HG03280 (cell line): ENCODE data around the gene GPR183.

ENCODE experiments used
- ATAC-seq: cut with Tn5 transposase; IDR thresholded peaks from one replicate; pipeline ENCODE4 v1.9.1; 2021; ENCODE audit warnings: mild to moderate bottlenecking, moderate library complexity; ENCODE audit not compliant: unreplicated experiment

The GPR183 gene

DNA sequence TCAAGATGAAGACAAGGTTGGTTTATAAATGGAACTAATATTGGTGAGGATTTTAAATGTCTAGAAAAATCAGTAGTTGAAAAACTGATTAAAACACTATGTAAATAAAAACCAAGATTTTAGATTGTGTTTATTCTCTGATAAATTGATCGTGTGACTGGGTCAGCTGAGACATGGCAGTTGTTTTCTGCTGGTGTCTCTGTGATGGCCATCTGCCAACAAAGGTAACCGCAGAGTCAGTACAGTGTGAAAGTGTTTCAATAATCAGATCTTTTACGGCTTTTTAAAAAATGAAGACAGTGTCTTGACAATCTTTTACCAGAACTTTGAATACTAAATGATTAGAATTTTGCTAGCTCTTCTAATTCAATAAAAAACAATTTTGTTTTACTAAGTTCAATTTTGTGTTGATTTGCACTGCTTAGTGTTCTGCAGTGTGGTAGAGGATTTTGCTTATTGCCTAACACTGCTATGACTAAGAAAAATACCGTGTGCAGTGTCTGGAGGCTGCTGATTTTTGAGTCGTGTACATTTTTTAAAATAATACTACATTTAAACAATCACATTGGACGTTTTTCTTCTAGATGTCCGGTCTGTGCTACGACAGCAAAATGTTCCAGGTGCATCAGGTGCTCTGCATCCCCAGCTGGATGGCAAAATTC is 32.7 kb upstream of the GPR183 start:
- ATAC-seq, result no peak

DNA sequence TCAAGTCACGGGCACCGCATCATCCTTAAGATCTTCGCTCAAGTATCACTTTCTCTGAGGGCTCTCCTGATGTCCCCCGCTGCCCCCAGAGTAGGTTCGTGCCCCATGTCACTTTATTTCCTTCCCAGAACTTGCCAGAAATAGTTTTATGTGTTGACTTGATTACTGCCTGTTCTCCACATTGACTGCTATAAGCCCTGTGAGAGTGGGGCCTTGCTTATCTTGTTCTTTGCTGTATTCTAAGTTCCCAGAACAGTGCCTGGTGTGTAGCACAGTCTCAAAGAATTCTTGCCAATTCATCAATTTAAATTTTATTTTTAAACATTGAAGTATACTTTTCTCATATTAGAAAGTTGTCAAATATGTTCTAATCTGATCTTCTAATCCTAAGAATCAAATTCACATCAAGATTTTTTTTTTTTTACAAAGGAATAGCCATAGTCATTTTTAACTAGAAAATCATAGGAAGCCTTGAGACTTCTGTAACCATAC is 32.1 kb upstream of the GPR183 start:
- ATAC-seq, result no peak

DNA sequence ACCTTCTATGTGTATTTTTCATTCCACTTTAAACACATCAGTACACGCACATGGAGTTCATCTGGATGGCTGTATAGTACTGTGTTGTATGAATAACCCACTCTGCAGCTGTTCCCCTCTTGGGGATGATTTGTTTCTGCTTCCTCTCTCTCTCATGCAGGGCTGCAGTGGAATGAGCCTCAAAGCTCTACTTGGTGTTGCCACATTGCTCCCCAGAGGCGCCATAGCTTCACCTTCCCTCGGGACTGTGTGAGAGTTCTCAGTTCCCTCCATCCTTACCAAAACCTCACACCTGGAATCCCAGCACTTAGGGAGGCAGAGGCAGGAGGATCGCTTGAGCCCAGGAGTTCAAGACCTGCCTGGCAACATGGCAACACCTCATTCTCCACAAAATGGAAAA is 28.4 kb upstream of the GPR183 start:
- no peak for ATAC-seq

DNA sequence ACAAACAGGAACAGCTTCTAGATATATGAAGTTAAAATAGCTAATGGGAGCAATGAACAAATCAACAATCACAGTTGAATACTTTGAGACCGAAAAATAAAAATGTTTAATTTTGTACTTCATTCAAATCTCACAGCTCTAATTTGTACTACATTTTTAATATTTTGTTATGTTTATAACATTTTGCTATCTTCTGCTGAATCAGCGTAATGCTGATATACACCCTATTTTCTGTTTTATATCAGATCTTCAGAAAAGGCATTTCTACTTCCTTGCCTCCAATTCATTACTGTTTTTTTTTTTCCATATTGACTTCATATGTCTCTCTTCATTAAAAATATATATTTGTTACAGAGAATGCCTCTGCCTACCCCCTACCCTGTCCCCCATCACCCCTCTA is 27.9 kb upstream of the GPR183 start:
- no peak for ATAC-seq

DNA sequence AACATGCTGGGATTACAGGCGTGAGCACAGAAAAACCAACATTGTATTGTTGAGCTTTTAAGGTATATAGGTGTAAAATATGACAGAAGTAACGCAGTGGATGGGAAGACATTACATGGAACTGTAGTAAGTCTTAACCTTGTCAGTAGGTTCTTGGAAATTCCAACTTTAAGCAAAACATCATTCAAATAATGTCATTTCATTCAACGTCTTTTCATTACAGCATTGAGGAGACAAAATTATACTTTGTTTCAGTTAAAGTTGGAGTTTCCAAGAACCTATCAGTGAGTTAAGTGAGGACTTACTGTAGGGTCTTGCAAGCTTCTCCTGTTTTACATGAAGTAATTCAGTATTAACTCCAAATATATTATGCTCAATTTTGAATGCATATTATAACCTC is 27.0 kb upstream of the GPR183 start:
- no peak for ATAC-seq

DNA sequence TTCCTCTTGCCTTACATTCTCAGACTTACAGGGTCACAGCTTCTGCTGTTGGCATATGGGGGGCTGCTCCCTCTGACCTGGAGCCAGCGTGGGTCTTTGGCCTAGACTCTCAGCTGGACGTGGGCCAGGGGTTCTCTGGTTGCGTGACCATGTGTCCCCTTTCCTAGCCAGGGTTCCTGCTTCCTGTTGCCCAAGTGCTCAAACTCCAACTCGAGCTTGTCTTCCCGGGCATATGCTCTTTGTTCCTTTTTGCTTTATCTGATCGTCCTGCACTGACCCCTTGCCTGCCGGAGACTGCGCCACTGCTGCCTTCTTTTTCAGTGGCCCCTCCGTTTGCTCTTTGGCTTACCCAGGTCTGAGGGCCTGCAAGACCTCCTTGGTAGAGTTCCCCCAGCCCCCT is 25.3 kb upstream of the GPR183 start:
- no peak for ATAC-seq

DNA sequence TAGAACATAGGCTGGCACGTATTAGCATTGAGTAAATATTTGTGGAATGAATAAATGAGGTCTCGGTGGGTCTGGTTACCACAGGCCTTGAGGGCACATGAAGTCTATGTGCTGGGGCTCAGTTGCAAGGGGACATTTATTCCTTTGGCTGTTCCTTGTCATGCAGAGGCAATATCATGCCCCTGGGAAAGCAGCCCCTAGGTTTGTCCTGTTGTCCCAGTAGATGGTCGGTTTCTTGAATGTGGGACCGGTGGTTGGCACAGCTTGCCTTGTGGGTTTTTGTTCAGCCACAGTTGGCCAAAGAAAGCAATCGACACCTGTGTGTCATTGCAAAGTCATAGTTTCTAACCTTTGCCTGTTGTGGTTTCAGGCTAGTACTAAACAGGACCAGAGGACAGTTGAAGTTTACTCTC is 24.7 kb upstream of the GPR183 start:
- peak; percentile 86 for ATAC-seq

DNA sequence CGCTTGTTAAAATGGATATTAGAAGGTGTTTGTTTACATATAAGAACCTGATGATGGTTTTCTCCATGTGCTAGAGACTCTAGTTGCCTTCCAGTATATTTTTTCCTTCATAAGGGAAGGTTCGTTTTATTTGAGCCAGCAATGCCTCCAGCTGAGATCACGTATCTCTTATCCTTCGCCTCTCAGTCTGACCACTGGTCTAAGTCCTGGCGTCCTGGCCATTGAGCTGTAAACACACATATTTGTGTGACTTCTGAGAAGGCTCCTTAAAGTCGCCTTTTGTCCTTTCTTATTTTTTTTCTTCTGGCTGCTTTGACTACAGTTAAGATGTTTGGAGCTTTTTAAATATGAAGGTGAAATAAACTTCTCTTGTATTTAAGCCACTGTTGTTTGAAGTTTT is 23.7 kb upstream of the GPR183 start:
- ATAC-seq, result no peak

DNA sequence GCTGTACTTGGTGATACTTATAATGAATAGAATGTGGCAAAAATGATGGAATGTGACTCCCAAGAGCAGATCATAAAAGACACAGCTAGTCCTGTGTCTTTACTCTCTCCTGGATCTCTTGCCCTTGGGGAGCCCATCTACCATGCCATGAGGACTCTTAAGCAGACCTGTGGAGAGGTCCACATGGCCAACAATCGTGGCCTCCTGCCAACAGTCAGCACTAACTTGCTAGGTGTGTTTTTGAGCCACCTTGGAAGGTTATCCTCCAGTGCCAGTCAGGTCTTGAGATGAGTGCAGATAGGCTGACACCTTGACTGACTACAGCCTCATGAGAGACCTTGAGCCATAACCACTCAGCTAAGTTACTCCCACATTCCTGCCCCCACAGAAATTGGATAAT is 22.3 kb upstream of the GPR183 start:
- ATAC-seq, result no peak

DNA sequence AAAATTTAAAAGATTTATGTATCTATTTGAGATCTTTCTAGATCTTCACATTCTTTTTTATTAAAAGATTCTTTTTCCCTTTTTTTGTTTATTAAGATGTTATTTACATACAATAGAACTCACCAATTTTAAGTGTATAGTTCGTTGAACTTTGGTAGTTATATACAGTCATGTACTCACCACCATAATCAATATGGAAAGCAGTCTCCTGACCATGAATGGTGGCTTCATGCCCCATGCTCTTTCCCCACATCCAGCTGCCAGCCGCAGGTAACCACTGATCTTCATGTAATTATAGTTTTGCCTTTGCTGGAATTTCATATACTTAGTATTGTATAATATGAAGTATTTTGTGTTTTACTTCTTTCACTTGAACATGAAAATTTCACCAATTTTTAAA is 20.6 kb upstream of the GPR183 start:
- no peak for ATAC-seq

DNA sequence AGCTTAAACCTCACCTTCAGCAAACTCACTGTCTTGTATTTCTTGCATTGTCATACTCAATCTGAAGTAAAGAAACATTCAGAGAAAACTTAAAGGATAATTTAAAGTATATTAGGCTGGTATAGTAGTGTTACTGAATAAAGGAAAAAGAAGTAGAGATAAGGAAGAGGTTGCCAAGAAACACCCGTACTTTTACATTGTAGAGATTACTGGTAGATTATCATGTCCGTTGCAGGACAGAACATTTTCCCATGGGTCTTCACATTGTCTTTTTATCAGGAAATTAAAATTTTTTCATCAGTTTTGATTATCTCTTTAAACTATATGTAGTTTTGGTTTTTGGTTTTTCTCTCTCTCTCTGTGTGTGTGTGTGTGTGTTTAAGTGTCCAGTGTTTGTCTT is 19.9 kb upstream of the GPR183 start:
- no peak for ATAC-seq

DNA sequence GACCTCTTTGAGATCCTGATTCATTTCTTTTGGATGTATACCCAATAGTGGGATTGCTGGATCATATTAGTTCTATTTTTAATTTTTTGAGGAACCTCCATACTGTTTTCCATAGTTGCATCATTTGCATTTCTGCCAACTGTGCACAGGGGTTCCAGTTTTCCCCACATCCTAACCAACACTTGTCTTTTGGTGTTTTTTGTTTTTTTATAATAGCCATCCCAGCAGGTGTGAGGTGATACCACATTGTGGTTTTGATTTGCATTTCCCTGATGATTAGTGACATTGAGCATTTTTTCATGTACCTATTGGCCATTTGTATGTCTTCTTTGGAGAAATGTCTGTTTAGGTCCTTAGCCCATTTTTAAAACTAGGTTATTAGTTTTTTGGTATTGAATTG is 18.8 kb upstream of the GPR183 start:
- no peak for ATAC-seq

DNA sequence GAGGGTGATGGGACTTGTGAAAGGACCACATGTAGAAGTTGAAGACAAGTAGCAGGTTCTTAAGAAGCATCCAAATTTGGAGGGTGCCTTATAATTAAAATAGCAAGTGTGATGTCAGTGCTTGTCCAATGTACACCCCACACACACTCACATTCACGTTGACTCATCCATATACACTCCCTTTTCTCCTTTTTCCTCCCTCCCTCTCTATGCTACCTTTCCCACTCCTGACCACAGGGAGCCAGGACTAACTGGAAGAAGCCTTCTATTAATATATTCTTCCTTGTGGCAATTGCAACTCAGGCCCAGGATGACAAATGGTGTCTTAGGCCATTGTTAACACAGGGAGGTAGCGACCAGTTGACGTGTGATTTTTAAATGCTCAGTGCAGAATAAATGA is 16.3 kb upstream of the GPR183 start:
- no peak for ATAC-seq

DNA sequence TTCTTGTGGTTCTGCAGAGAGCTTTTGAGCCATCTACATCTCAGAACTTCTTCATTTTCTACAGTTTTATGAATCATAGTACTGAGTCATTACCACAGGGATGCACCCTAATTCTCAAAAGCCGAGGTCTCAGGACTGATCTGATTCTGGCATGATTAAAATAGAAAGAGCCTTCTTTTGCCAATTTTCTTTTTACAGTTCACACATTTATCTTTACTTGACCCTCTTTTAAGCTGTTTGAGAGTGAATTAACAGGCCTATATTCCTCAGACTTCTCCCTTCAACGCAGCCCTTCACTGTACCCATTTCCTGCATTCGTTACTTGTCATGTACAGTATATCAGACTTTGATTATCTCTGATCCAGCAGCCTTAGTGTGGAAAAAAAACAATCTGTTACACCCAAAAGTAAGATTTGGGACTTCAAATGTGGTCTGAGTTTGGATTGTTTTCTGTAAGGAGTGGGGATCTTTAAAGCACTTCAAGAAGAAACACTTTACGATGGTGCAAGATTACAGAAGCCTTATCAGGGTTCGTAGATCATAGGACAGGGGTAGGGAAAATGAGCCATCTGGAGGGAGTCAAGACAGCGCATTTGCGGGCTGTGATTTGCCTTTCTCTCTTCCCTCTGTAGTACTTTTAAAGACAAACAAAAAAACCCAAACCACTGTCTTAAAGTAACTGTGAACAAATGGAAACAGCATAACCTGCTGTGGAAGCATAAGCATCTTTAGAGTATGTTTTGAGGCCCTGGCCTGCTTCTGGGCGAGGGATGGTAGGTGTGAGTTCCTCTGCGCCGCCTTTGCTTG is 15.3 kb upstream of the GPR183 start:
- ATAC-seq, result peak; percentile 77

DNA sequence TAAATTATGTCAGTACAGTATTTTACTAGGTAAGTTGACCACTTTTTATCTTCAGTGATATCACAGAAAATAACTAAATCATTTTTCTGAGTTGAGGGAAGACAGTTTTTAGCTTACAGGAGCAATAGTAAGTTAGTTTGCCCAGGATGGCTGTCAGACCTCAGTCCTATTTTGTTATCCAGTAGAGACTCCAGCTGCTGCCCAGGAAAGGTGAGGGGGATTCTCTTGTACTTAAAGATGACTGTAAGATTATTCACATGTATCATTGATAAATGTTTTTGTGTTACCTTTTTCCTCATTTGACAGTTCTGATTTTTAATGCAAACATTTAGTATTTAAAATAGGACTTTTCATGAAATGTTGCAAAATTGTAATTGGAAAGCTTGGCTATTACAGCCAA is 14.5 kb upstream of the GPR183 start:
- no peak for ATAC-seq

DNA sequence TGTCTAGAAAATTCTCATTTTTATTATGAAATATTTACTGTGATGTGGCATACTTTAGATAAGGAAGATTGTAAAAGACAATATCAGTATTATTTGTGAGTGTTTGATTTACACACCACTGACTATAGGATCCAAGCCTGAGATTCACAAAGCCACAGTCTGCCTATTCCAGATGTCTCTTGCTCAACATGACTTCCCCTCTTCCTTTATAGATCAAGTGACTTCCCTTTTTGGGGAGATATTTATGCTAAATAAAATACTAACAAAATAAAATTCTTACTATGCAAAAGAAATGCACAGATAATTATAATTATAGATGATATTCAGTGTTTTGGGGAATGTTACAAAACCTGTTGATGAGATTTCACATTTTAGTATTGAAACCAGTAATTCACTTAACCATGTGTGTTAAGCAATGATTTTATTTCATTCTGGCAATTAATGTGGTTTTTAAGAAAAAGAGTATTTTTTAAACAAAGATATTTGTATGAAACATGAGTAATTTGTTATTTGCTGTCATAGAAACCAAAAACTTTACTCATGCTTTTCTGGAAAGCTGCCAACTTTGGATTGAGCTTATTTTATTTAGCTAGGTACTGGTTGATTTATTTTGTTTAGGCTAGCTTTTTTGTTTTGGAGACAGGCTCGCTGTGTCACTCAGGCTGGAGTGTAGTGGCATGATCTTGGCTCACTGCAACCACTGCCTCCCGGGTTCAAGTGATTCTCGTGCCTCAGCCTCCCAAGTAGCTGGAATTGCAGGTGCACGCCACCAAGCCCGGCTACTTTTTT is 13.7 kb upstream of the GPR183 start:
- ATAC-seq, result no peak

DNA sequence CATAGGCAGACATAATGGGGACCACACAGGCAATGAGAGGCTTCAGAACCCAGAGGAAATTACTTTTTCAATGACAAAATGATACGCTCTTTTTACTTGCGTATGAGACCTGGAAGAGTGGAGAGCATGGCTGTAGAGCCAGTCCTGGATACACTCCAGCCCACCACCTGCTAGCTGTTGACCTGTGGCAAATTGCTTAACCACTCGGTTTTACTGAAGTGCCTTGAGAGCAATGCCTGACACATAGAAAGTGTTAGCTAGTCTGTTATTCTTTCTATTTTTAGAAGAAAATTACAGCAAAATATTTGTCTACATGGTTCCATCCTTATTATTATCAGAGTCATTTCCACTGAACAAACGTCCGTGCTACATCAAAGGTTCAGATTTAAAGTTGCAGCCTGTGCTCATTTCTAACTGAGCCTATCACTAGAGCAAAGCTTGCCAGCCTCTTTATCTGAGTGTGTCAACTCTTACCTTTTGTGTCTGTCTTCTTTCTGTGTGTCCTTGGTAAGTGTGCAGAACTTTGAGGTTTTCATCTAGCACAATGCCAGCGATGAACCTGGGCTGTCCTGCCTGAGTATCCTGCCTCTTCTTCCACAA is 9.6 kb upstream of the GPR183 start:
- no peak for ATAC-seq

DNA sequence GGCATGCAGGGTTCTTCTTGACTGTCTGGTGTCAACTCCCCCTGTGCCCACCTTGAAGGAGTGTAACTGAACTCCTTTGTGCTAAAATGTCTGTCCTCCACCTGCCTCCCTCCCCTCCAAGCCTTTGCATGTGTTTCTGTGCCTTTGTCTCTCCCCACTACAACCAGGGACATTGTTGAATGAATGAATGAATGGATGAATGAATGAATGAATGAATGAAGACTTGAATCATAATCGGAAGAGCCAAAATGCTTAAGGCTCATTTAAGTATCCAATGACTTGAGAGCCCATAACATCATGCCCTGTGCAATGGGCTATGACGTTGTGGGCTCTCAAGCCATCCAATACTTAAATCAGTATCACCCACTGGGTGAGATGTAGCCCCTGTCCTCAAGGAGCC is 9.0 kb upstream of the GPR183 start:
- ATAC-seq, result no peak

DNA sequence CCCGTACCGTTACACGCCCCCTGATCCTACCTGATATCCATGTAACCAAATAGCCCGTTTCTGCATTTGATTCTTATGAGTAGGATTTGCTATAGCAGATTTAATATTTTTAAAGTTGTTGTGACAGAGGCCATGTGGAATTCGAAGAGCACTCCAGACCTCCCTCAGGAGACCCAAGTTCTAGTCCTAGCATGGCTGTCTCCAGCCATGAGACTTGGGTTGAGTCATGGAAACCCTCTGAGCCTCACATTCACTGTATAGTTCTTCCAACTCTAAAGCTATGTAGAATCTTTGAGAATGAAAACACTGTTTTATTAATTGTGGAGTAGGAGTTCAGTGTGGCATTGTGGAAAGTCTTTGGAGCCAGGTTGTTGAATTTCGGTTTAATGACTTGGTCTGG is 8.0 kb upstream of the GPR183 start:
- ATAC-seq, result no peak

DNA sequence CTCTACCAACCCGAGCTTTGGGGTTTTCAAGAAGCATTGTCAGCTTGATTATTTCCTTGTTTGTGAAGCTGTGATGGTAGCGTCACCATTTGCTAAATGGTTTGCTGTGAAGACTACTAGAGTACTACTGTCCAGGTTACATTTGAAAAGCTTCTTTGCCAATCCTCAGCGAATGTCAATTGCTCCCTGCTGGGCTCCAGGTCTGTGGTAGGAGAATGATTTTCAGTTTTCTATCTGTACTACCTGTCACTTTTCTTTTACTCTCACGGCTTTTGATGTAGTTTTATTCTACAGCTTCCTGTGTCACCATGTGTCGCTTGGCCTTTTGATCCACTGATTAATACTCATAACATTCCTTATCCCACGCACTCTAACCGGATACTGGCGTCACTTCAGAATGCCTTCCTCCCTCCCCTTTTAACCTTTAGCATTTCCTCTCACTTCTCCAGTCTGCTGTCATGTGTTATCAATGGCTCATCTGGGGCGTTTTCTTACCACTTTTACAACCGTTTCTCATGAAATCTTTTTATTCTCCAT is 7.5 kb upstream of the GPR183 start:
- no peak for ATAC-seq

DNA sequence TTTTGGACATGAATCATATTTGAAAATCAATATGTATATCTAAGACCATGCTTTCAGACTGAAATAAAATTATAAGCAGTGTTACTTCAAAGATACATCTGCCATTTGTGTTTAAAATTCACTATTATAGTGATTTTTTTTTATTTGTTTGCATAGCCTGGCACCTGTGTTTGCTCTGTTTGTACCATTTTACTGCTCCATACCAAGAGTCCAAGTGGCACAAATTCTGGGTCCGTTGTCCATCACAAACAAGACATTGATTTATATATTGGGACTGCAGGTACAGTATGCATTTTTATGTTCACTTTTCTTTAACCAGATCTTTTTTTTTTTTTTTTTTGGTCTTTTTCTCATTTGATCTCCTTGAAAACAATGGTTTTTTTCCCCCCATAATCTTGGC is 6.7 kb upstream of the GPR183 start:
- ATAC-seq, result no peak
